Tibial nerve (tissue), 4 donors: ENCODE results near the gene AKAP6. TPM values are rescaled to one million over a fixed set of nuclear protein-coding genes. Genes with fewer than 3 reads are reported as not detected.

Source experiments
- DNase-seq, 2 donors: peaks; one replicate each; pipeline ENCODE4 v3.0.0-alpha.2; 2019; ENCODE audit warnings: low spot score in 2 of 2
- H3K27ac ChIP-seq, 4 donors: fragments of 200-600 bp; sonication (generic) in 3 of 4; one replicate each; pipeline ENCODE4 v1.5.1; 2017 to 2019; ENCODE audit warnings: mild to moderate bottlenecking in 1 of 4
- H3K27me3 ChIP-seq, 2 donors: fragments of 200-600 bp; sonication (generic) in 1 of 2; one replicate each; pipeline versions ENCODE4 v1.5.1 to v1.6.0; 2017 to 2019
- H3K36me3 ChIP-seq, 3 donors: fragments of 200-600 bp; sonication (generic); one replicate each; pipeline ENCODE4 v1.5.1; 2018 to 2019
- H3K4me1 ChIP-seq, 4 donors: fragments of 200-600 bp; sonication (generic) in 3 of 4; one replicate each; pipeline ENCODE4 v1.5.1; 2017 to 2019
- H3K4me3 ChIP-seq, 4 donors: fragments of 200-600 bp; sonication (generic) in 3 of 4; one replicate each; pipeline ENCODE4 v1.5.1; 2017 to 2019; ENCODE audit warnings: mild to moderate bottlenecking in 1 of 4, moderate library complexity in 1 of 4
- H3K9me3 ChIP-seq, 4 donors: fragments of 200-600 bp; sonication (generic) in 3 of 4; one replicate each; pipeline ENCODE4 v1.5.1; 2017 to 2019
- CTCF ChIP-seq, 5 experiments: fragments of 200-600 bp in 3 of 5; fragments of 450-650 bp in 2 of 5; sonication (generic) in 3 of 5; IDR thresholded peaks; one replicate each; pipeline ENCODE4 v1.5.1; 2016 to 2019; ENCODE audit warnings: antibody characterized with exemption in 5 of 5, mild to moderate bottlenecking in 3 of 5, moderate library complexity in 2 of 5
- EP300 ChIP-seq, 2 donors: sonication (generic); formaldehyde crosslinking; IDR thresholded peaks; one replicate each; pipeline ENCODE4 v1.6.1; 2017; ENCODE audit warnings: antibody characterized with exemption in 2 of 2, mild to moderate bottlenecking in 1 of 2
- POLR2A ChIP-seq, 2 donors: fragments of 450-650 bp; IDR thresholded peaks; one replicate each; pipeline ENCODE4 v1.6.1; 2017; ENCODE audit warnings: antibody characterized with exemption in 2 of 2, mild to moderate bottlenecking in 2 of 2, moderate library complexity in 2 of 2
- WGBS, 2 donors: methylation state at CpG; one replicate each; pipeline ENCODE4 v1.1.5; 2018; 5-methylcytosine and 5-hydroxymethylcytosine counted together
- total RNA-seq, 4 donors: library from RNA; depleted of rRNA; stranded (reverse); fragments of >200 nt; gene quantifications; one replicate each; pipeline ENCODE4 v1.1.0, GENCODE V29; 2016

The AKAP6 gene
- total RNA-seq, 4 donors from 2014 or later = 2.1 to 10.7 (median 5.2) TPM

- no peaks in the 10 kb centered on the region for H3K27me3 ChIP-seq
- H3K4me3 ChIP-seq = no peak overlapping the region
- 80 to 82% methylated on average over 1 of the region's 1 CpG for WGBS, 2 donors
- H3K4me1 ChIP-seq = no peaks in the 10 kb centered on the region
- no peaks in the 10 kb centered on the region for H3K9me3 ChIP-seq
- TF ChIP-seq EP300 (IDR thresholded peaks at IDR 0.05) (no peak), CTCF (IDR thresholded peaks at IDR 0.05) (no peak), POLR2A (IDR thresholded peaks at IDR 0.05) (no peak)
- H3K36me3 ChIP-seq = no peaks in the 10 kb centered on the region
- H3K27ac ChIP-seq = no peak overlapping the region
- DNase-seq = no peak
These were observed 434.6 kb downstream of the AKAP6 start for GRCh38 chr14:32763673-32764072.

- Histone ChIP-seq H3K9me3 (no peaks in the 10 kb centered on the region), H3K27ac (no peak overlapping the region), H3K4me3 (no peak overlapping the region), H3K36me3 (no peaks in the 10 kb centered on the region), H3K4me1 (no peaks in the 10 kb centered on the region), H3K27me3 (no peaks in the 10 kb centered on the region)
- DNase-seq = no peak
- TF ChIP-seq CTCF (IDR thresholded peaks at IDR 0.05) (no peak), POLR2A (IDR thresholded peaks at IDR 0.05) (no peak), EP300 (IDR thresholded peaks at IDR 0.05) (no peak)
These were observed 435.0 kb downstream of the AKAP6 start for GRCh38 chr14:32764131-32764530.

GRCh38 chr14:32770422-32770821 is 441.3 kb downstream of the AKAP6 start:
- Histone ChIP-seq H3K4me3 (no peak overlapping the region), H3K27me3 (no peaks in the 10 kb centered on the region), H3K36me3 (no peaks in the 10 kb centered on the region), H3K4me1 (no peaks in the 10 kb centered on the region), H3K9me3 (no peaks in the 10 kb centered on the region), H3K27ac (no peak overlapping the region)
- no peak for TF ChIP-seq POLR2A (IDR thresholded peaks at IDR 0.05)
- TF ChIP-seq EP300 (IDR thresholded peaks at IDR 0.05) = no peak
- no peak for TF ChIP-seq CTCF (IDR thresholded peaks at IDR 0.05)
- DNase-seq = no peak

GRCh38 chr14:32774214-32774613 is 445.1 kb downstream of the AKAP6 start:
- Histone ChIP-seq H3K4me3 (no peak overlapping the region), H3K9me3 (no peaks in the 10 kb centered on the region), H3K27ac (no peak overlapping the region), H3K4me1 (no peaks in the 10 kb centered on the region), H3K36me3 (no peaks in the 10 kb centered on the region), H3K27me3 (no peaks in the 10 kb centered on the region)
- WGBS, 2 donors = 75 to 78% methylated on average over 2 of the region's 2 CpGs
- no peak for DNase-seq
- TF ChIP-seq EP300 (IDR thresholded peaks at IDR 0.05) (no peak), CTCF (IDR thresholded peaks at IDR 0.05) (no peak), POLR2A (IDR thresholded peaks at IDR 0.05) (no peak)

GRCh38 chr14:32779840-32780239 is 450.7 kb downstream of the AKAP6 start:
- H3K36me3 ChIP-seq = no peaks in the 10 kb centered on the region
- no peaks in the 10 kb centered on the region for H3K4me1 ChIP-seq
- H3K27me3 ChIP-seq = no peaks in the 10 kb centered on the region
- H3K9me3 ChIP-seq = no peaks in the 10 kb centered on the region
- 83 to 91% methylated on average over 1 of the region's 1 CpG for WGBS, 2 donors
- no peak overlapping the region for H3K27ac ChIP-seq
- no peak for DNase-seq
- H3K4me3 ChIP-seq = no peak overlapping the region
- TF ChIP-seq POLR2A (IDR thresholded peaks at IDR 0.05) (no peak), EP300 (IDR thresholded peaks at IDR 0.05) (no peak), CTCF (IDR thresholded peaks at IDR 0.05) (no peak)
